Measurements from ENCODE around the gene DOCK9. TPM values are rescaled to one million over a fixed set of nuclear protein-coding genes. Genes with fewer than 3 reads are reported as not detected.

DOCK9 gene
- total RNA-seq, 1 donor from 2014 or later = 46.2 TPM

- no peak overlapping the region for H3K4me3 Mint-ChIP-seq
- no peaks in the 10 kb centered on the region for H3K36me3 Mint-ChIP-seq
- TF ChIP-seq, protein P1, sequence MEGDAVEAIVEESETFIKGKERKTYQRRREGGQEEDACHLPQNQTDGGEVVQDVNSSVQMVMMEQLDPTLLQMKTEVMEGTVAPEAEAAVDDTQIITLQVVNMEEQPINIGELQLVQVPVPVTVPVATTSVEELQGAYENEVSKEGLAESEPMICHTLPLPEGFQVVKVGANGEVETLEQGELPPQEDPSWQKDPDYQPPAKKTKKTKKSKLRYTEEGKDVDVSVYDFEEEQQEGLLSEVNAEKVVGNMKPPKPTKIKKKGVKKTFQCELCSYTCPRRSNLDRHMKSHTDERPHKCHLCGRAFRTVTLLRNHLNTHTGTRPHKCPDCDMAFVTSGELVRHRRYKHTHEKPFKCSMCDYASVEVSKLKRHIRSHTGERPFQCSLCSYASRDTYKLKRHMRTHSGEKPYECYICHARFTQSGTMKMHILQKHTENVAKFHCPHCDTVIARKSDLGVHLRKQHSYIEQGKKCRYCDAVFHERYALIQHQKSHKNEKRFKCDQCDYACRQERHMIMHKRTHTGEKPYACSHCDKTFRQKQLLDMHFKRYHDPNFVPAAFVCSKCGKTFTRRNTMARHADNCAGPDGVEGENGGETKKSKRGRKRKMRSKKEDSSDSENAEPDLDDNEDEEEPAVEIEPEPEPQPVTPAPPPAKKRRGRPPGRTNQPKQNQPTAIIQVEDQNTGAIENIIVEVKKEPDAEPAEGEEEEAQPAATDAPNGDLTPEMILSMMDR (conservative IDR thresholded peaks at IDR 0.05) = no peak
- DNase-seq (ENCODE audit: extremely low spot score, unreplicated experiment) = no peak
- H3K4me1 Mint-ChIP-seq (ENCODE audit: unreplicated experiment) = peaks cover 8% of the 10 kb centered on the region
- H3K27ac Mint-ChIP-seq = peak overlapping the region; percentile 72
- no peaks in the 10 kb centered on the region for H3K9me3 Mint-ChIP-seq
- H3K27me3 Mint-ChIP-seq = no peaks in the 10 kb centered on the region
Observed at GRCh38 chr13:98960606-98961502, 17.0 kb downstream of the DOCK9 start.

GRCh38 chr13:98959786-98960605 lies 17.9 kb downstream of the DOCK9 start:
- Mint-ChIP-seq H3K4me1 (ENCODE audit: unreplicated experiment) (peaks cover 8% of the 10 kb centered on the region), H3K36me3 (no peaks in the 10 kb centered on the region), H3K27ac (no peak overlapping the region), H3K27me3 (no peaks in the 10 kb centered on the region), H3K4me3 (no peak overlapping the region), H3K9me3 (no peaks in the 10 kb centered on the region)
- DNase-seq (ENCODE audit: extremely low spot score, unreplicated experiment) = no peak
- TF ChIP-seq, protein P1 (conservative IDR thresholded peaks at IDR 0.05) = no peak

- peak overlapping the region; percentile 1 for H3K4me3 Mint-ChIP-seq
- no peaks in the 10 kb centered on the region for H3K27me3 Mint-ChIP-seq
- H3K9me3 Mint-ChIP-seq = no peaks in the 10 kb centered on the region
- TF ChIP-seq, protein P1 (conservative IDR thresholded peaks at IDR 0.05) = no peak
- H3K27ac Mint-ChIP-seq = no peak overlapping the region
- peaks cover 8% of the 10 kb centered on the region for H3K4me1 Mint-ChIP-seq (ENCODE audit: unreplicated experiment)
- DNase-seq (ENCODE audit: extremely low spot score, unreplicated experiment) = no peak
- no peaks in the 10 kb centered on the region for H3K36me3 Mint-ChIP-seq
Observed at GRCh38 chr13:98959291-98959690, 18.6 kb downstream of the DOCK9 start.

GRCh38 chr13:98958443-98958794 lies 19.4 kb downstream of the DOCK9 start:
- no peak for DNase-seq (ENCODE audit: extremely low spot score, unreplicated experiment)
- TF ChIP-seq, protein P1 (conservative IDR thresholded peaks at IDR 0.05) = no peak
- no peaks in the 10 kb centered on the region for H3K27me3 Mint-ChIP-seq
- peaks cover 16% of the 10 kb centered on the region for H3K4me1 Mint-ChIP-seq (ENCODE audit: unreplicated experiment)
- H3K36me3 Mint-ChIP-seq = no peaks in the 10 kb centered on the region
- H3K27ac Mint-ChIP-seq = no peak overlapping the region
- H3K9me3 Mint-ChIP-seq = no peaks in the 10 kb centered on the region
- H3K4me3 Mint-ChIP-seq = no peak overlapping the region

- H3K9me3 Mint-ChIP-seq = no peaks in the 10 kb centered on the region
- H3K27ac Mint-ChIP-seq = no peak overlapping the region
Observed at GRCh38 chr13:98957731-98958442, 20.0 kb downstream of the DOCK9 start.

More at GRCh38 chr13:98957731-98958442, 20.0 kb downstream of the DOCK9 start:
- H3K36me3 Mint-ChIP-seq = no peaks in the 10 kb centered on the region
- no peak for DNase-seq (ENCODE audit: extremely low spot score, unreplicated experiment)
- H3K4me3 Mint-ChIP-seq = no peak overlapping the region
- H3K27me3 Mint-ChIP-seq = no peaks in the 10 kb centered on the region
- H3K4me1 Mint-ChIP-seq (ENCODE audit: unreplicated experiment) = peaks cover 16% of the 10 kb centered on the region
- TF ChIP-seq, protein P1 (conservative IDR thresholded peaks at IDR 0.05) = no peak

All from type B pancreatic cell (in vitro differentiated cells).